ENCODE results near the gene CDH4. TPM values are rescaled to one million over a fixed set of nuclear protein-coding genes. Genes with fewer than 3 reads are reported as not detected.

Gene CDH4
- total RNA-seq, 1 experiment from 2014 or later = 25.0 TPM

DNA sequence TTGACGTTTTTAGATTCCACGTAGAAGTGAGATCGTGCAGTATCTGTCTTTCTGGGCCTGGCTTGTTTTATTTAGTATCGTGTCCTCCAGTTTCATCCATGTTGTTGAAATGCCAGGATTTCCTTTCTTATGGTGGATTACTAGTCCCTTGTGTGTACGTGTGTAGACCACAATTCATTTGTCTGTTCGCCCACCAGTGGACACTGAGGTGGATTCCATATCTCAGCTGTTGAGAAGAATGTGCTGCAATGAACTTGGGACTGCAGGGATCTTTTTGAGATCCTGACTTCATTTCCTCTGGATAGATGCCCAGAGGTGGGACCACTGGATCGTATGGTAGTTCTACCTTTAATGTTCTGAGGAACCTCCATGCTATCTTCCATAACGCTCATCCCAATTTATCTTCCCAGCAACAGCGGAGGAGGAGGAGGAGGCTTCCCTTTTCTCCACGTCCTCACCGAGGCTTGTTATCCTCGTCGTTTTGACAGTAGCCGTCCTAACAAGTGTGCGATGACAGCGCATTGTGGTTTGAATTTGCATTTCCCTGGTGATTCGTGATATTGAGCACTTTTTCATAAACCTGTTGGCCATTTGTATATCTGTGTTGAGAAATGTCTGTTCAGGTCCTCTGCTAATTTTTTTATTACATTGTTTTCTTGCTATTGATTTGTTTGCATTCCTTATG, 62.4 kb downstream of the CDH4 start:
- TF ChIP-seq, protein P1, sequence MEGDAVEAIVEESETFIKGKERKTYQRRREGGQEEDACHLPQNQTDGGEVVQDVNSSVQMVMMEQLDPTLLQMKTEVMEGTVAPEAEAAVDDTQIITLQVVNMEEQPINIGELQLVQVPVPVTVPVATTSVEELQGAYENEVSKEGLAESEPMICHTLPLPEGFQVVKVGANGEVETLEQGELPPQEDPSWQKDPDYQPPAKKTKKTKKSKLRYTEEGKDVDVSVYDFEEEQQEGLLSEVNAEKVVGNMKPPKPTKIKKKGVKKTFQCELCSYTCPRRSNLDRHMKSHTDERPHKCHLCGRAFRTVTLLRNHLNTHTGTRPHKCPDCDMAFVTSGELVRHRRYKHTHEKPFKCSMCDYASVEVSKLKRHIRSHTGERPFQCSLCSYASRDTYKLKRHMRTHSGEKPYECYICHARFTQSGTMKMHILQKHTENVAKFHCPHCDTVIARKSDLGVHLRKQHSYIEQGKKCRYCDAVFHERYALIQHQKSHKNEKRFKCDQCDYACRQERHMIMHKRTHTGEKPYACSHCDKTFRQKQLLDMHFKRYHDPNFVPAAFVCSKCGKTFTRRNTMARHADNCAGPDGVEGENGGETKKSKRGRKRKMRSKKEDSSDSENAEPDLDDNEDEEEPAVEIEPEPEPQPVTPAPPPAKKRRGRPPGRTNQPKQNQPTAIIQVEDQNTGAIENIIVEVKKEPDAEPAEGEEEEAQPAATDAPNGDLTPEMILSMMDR (IDR thresholded peaks at IDR 0.05; ENCODE audit: unreplicated experiment) = no peak
- no TSS peak for BruUV-seq (replicated peaks)
- POLR2A ChIA-PET = no interaction called here
- Mint-ChIP-seq H3K27me3 (ENCODE audit: insufficient read depth, unreplicated experiment) (no peaks in the 10 kb centered on the region), H3K4me1 (ENCODE audit: insufficient read depth, unreplicated experiment) (peaks cover 12% of the 10 kb centered on the region), H3K9me3 (ENCODE audit: unreplicated experiment) (no peaks in the 10 kb centered on the region), H3K36me3 (ENCODE audit: insufficient read depth, unreplicated experiment) (no peaks in the 10 kb centered on the region), H3K27ac (ENCODE audit: low read depth, unreplicated experiment) (no peak overlapping the region), H3K4me3 (ENCODE audit: unreplicated experiment) (no peak overlapping the region)
- intact Hi-C loops (cut with micrococcal nuclease) = no loop called here
- DNase-seq (ENCODE audit: unreplicated experiment) = no peak
- CTCF ChIA-PET = interaction anchor here (0.6 kb wide), 1 partner anchor 436 kb away, joined by 3 read pairs; no protein-coding TSS in a partner anchor

DNA sequence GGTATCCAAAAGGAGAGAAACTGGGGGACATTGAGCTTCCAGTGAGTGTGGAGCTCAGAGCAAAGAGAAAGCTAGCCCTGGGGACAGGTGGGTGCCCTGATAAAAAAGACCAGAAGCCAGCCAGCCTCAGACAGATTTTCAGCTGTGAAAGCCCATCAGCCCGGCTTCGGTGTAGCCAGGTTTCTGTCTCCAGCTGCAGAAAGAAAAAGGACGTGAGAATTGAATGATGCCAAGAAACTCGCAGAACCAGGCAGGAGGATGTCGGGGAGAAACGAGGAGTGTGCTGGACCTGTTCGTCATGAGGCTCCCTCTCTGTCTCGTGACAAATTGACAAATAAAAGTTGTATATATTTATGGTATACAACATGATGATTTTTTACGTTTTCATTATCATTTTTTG, 63.3 kb downstream of the CDH4 start:
- Mint-ChIP-seq H3K4me3 (ENCODE audit: unreplicated experiment) (no peak overlapping the region), H3K9me3 (ENCODE audit: unreplicated experiment) (no peaks in the 10 kb centered on the region), H3K27me3 (ENCODE audit: insufficient read depth, unreplicated experiment) (no peaks in the 10 kb centered on the region), H3K27ac (ENCODE audit: low read depth, unreplicated experiment) (no peak overlapping the region), H3K36me3 (ENCODE audit: insufficient read depth, unreplicated experiment) (no peaks in the 10 kb centered on the region), H3K4me1 (ENCODE audit: insufficient read depth, unreplicated experiment) (peaks cover 12% of the 10 kb centered on the region)
- POLR2A ChIA-PET = interaction anchor here (0.6 kb wide), 1 partner anchor 73 kb away, joined by 3 read pairs; no protein-coding TSS in a partner anchor
- DNase-seq (ENCODE audit: unreplicated experiment) = no peak
- intact Hi-C loops (cut with micrococcal nuclease) = no loop called here
- no TSS peak for BruUV-seq (replicated peaks)
- TF ChIP-seq, protein P1 (IDR thresholded peaks at IDR 0.05; ENCODE audit: unreplicated experiment) = no peak
- CTCF ChIA-PET = interaction anchor here (0.6 kb wide), 1 partner anchor 1104 kb away, joined by 4 read pairs; no protein-coding TSS in a partner anchor

DNA sequence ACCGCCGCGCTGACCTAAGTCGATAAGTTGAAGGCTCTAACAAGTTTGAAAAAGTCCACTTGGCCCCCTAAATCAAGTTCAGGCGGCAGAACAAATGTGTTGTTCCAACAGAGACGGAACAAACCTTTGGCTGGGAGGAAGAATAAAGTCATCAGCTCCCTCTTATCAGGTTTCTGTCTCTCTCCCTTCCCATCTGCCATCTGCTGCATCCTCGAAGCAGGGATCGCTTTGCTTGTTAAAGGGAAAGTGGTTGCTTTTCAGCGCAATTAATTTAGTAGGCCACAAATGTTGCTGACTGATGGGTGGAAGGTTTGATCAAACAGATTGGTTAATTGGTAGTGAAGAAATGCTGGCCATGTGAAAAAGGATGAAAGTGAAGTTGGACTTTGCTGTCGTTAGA, 64.3 kb downstream of the CDH4 start:
- H3K4me1 Mint-ChIP-seq (ENCODE audit: insufficient read depth, unreplicated experiment) = peaks cover 5% of the 10 kb centered on the region
- H3K27me3 Mint-ChIP-seq (ENCODE audit: insufficient read depth, unreplicated experiment) = no peaks in the 10 kb centered on the region
- TF ChIP-seq, protein P1 (IDR thresholded peaks at IDR 0.05; ENCODE audit: unreplicated experiment) = no peak
- ChIA-PET POLR2A (no interaction called here), CTCF (interaction anchor here (0.5 kb wide), 1 partner anchor 31 kb away, joined by 3 read pairs; no protein-coding TSS in a partner anchor)
- intact Hi-C loops (cut with micrococcal nuclease) = no loop called here
- H3K4me3 Mint-ChIP-seq (ENCODE audit: unreplicated experiment) = no peak overlapping the region
- no peak overlapping the region for H3K27ac Mint-ChIP-seq (ENCODE audit: low read depth, unreplicated experiment)
- no peaks in the 10 kb centered on the region for H3K36me3 Mint-ChIP-seq (ENCODE audit: insufficient read depth, unreplicated experiment)
- BruUV-seq (replicated peaks) = no TSS peak
- DNase-seq (ENCODE audit: unreplicated experiment) = no peak
- H3K9me3 Mint-ChIP-seq (ENCODE audit: unreplicated experiment) = no peaks in the 10 kb centered on the region

DNA sequence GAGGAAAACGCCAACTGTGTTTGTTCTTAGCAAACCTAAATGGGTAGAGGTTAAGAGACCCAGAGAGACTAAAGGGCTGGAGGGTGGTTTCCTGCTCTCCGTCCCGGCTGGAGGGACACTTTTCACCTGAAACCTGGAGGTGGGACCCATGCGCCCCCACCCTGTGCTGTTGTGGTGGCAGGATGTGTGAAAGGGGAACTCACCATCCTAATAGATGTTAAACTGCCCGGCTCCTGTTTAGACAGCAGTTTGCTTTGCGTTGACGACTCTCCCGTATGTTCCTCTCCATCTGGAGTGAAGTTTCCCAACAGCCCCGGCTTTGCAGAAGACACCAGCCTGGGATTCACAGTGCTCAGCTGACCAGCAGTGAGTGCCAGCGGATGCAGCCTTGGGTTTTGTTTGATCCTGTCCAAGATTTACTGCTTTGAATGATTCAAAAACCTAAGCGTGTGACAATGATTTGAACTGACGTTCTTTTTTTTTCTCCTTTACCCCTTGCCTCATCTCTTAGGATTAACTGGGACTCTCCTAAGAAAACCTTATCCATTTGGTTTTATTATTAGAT, 66.0 kb downstream of the CDH4 start:
- POLR2A ChIA-PET = no interaction called here
- intact Hi-C loops (cut with micrococcal nuclease) = no loop called here
- DNase-seq (ENCODE audit: unreplicated experiment) = no peak
- CTCF ChIA-PET = no interaction called here
- H3K9me3 Mint-ChIP-seq (ENCODE audit: unreplicated experiment) = no peaks in the 10 kb centered on the region
- H3K36me3 Mint-ChIP-seq (ENCODE audit: insufficient read depth, unreplicated experiment) = no peaks in the 10 kb centered on the region
- H3K27ac Mint-ChIP-seq (ENCODE audit: low read depth, unreplicated experiment) = no peak overlapping the region
- H3K4me3 Mint-ChIP-seq (ENCODE audit: unreplicated experiment) = no peak overlapping the region
- BruUV-seq (replicated peaks) = no TSS peak
- no peaks in the 10 kb centered on the region for H3K27me3 Mint-ChIP-seq (ENCODE audit: insufficient read depth, unreplicated experiment)
- TF ChIP-seq, protein P1 (IDR thresholded peaks at IDR 0.05; ENCODE audit: unreplicated experiment) = no peak
- H3K4me1 Mint-ChIP-seq (ENCODE audit: insufficient read depth, unreplicated experiment) = no peaks in the 10 kb centered on the region

All from MCF 10A (cell line).